HG03095 (cell line): ENCODE measurements around the gene EIF3L.
"Not testable (repeated sequence)": the region's sequence is repeated elsewhere in the genome, so short reads cannot be mapped to it uniquely, and the experiment has no call there.

ENCODE experiments used
- ATAC-seq: cut with Tn5 transposase; IDR thresholded peaks from one replicate; pipeline ENCODE4 v1.9.1; 2021; ENCODE audit warnings: moderate library complexity; ENCODE audit not compliant: unreplicated experiment

EIF3L gene

GRCh38 chr22:37849089-37849751 lies at the start of gene EIF3L:
Gene EIF3L (plus strand): TSS chr22:37849419. CDS start chr22:37849450, 31 bp downstream.
- peak; percentile 54 for ATAC-seq

GRCh38 chr22:37799979-37800378 lies 49.2 kb upstream of the EIF3L start:
- not testable (repeated sequence) for ATAC-seq

DNA sequence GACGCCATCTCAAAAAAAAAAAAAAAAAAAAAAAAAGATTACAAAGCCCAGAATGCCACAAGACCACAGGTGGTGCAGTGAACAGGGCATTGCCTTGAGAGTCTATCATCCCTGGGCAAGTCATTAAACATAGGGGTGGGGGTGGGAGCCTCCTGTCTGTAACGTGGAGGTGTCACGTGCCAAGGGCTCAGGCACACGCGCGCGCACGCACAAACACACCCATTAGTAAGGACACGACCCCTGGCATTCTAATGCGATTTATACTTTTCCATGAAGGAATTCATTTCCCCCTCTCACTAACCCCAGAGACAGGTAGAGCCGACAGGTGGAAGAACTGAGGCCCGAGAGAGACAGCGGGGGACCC lies 47.3 kb upstream of the EIF3L start:
- no peak for ATAC-seq

DNA sequence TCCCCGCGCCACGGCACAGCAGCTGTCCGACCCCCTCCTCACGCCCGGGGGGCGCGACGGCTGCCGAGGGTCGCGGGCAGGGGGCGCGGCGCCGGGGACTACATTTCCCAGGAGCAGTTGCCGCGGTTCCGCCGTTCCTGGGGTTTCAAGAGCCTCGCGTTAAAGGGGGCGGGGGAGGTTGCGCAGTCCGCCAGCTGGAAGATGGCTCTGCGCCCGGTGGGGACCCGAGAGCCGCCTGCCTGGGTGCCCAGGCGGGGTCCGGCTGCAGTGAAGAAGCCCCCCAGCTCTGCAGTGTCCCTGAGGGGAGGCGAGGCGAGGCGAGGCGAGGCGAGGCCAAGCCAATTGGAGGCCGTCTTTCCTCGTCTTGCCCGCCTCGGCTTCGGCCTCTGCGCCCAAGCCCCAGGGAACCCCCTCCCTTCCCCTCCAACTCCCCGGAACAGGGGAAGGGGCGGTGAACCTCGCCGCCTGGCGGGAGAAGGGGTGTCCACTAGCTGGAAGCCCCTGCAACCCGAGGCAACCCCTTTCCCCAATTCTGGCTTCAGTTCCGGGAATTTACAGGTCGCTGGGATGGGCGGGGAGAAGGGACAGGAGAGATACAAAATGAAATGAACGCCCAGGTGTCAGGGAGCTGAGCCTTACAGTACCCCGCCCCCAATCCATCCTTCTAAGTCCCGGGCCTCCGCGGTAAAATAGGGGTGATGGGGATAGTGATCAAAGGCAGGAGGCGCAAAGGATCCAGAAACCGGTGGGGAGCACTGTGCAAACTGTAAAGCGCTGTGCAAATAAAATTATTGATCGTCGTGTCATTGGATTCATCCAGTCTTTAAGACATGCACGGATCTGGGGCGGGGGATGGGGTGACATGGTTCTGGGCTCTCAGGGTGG lies 46.7 kb upstream of the EIF3L start:
- no peak for ATAC-seq

GRCh38 chr22:37803195-37803638 lies 46.0 kb upstream of the EIF3L start:
- ATAC-seq = no peak

DNA sequence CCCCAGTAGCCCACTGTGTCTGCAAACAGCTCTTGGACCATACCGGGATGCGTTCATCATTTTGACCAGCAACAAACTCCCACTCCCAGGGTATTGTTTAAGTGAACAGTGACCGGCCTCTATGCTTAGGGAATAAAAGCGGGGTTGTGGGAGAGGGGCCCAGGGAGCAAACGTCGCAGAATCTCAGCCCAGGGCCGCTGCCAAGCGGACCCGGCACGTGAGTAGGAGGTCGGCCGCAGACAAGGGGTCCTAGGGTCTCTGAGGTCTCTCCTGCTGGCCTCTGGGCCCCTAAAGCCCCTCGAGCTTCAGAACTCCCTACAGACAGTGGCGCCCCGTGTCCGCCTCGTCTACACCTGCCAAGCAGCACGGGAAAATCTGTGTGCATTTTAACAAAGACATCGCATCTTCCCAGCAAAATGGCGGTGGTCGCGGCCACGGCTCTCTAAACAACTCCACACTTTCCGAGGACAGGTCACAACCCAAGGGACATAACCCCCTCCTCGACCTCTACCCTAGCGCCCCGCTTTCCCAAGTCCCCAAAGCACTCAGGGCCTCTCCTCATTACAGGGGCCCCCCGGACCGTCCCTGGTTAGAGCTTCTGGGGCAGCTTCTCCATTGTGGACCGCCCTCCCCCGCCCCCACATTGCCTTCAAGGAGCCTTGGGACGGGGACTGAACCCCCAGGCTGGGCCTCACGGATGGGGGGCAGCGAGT lies 45.4 kb upstream of the EIF3L start:
- ATAC-seq = no peak

- ATAC-seq = no peak
Observed at GRCh38 chr22:37804352-37804880, 44.8 kb upstream of the EIF3L start.

- no peak for ATAC-seq
Observed at GRCh38 chr22:37804881-37805809, 44.1 kb upstream of the EIF3L start.

DNA sequence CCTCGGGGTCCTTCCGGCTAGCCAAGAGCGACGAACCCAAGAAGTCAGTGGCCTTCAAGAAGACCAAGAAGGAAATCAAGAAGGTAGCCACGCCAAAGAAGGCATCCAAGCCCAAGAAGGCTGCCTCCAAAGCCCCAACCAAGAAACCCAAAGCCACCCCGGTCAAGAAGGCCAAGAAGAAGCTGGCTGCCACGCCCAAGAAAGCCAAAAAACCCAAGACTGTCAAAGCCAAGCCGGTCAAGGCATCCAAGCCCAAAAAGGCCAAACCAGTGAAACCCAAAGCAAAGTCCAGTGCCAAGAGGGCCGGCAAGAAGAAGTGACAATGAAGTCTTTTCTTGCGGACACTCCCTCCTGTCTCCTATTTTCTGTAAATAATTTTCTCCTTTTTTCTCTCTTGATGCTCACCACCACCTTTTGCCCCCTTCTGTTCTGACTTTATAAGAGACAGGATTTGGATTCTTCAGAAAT lies 43.4 kb upstream of the EIF3L start:
- no peak for ATAC-seq

- ATAC-seq = no peak
Observed at GRCh38 chr22:37806409-37807333, 42.5 kb upstream of the EIF3L start.

DNA sequence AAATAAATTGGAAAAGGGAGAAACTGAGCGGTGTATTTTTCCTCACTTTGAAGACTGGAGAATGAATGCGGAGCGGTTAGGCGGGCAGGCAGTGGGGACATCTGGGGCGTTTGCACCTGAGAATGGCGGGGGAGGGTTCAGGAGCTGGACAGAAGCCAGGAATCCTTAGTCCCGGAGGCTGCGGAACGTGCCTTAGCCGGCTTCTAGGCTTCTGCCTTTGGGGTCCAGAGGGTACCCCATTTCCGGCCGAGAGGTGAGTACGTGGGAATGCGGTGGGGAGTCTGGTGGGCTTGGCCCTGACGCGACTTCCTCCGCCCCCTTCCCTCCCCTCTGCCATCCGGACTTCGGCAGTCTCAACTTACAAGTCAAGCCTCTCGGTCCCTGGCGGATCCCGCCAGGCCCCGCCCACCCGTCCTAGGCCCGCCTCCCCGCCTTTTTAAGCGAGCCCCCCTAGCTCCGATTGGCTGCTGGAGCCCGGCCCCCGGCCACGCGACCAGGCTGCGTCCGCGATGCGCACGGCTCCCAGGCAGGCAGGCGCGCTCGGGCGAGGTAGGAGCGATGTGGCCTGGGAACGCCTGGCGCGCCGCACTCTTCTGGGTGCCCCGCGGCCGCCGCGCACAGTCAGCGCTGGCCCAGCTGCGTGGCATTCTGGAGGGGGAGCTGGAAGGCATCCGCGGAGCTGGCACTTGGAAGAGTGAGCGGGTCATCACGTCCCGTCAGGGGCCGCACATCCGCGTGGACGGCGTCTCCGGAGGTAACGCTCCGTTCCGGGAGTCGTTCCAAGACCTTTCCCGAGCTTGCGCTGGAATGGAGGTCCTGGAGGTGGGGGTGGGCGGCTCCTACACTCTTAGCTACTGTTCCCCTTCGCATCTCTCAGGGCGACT lies 41.6 kb upstream of the EIF3L start, which contains the start of gene GCAT:
Gene GCAT (plus strand): TSS at position 525 of the 884 bp plus-strand sequence. CDS start 34 bp downstream, at position 559.
- ATAC-seq = peak; percentile 76

GRCh38 chr22:37808294-37808657 lies 40.9 kb upstream of the EIF3L start:
- ATAC-seq = no peak

GRCh38 chr22:37809672-37810333 lies 39.4 kb upstream of the EIF3L start:
- no peak for ATAC-seq

- no peak for ATAC-seq
Observed at GRCh38 chr22:37811867-37812266, 37.4 kb upstream of the EIF3L start.

DNA sequence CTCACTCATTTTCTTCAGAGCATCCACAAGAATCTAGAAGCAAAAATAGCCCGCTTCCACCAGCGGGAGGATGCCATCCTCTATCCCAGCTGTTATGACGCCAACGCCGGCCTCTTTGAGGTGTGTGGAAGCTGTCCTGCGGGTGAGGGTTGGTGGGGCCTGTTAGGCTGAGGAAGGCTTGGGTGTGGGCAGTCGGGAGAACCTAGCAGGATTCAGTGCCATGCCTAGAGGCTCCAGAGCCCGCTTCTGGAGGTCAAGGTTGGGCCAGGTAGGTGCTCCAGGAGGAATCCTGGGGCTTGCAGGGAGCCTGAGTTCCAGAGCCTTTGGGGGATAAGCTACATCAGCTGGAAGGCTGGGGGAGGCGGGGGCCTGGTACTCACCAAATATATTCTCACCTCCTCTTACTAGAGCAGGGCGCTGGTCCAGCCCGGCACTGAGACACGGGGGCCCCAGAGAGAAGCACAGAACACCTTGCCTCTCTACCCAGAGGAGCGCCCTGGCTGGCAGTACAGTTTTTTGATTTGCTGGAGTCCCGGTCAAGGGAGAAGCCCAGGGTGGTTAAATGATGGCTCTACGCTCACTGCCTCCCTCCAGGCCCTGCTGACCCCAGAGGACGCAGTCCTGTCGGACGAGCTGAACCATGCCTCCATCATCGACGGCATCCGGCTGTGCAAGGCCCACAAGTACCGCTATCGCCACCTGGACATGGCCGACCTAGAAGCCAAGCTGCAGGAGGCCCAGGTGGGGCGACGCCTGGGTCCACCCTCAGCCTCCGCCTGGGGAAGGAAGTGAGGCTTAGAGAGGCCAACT lies 36.1 kb upstream of the EIF3L start:
- no peak for ATAC-seq

GRCh38 chr22:37815593-37815992 lies 33.6 kb upstream of the EIF3L start:
- ATAC-seq = no peak
